Thymus (tissue), 14 donors: ENCODE results near the gene RAB6B. TPM values are rescaled to one million over a fixed set of nuclear protein-coding genes. Genes with fewer than 3 reads are reported as not detected.

ENCODE experiments used
- DNase-seq, 9 donors: peaks; one replicate each; pipeline ENCODE4 v3.0.0-alpha.2; 2013; ENCODE audit warnings: low spot score in 9 of 9, low read depth in 6 of 9, missing footprints in 1 of 9
- H3K27ac ChIP-seq, 2 donors: one replicate each; pipeline ENCODE4 v1.5.1; 2013; ENCODE audit warnings: control low read depth in 1 of 2, low read depth in 1 of 2, low read length in 1 of 2, mild to moderate bottlenecking in 1 of 2, moderate library complexity in 1 of 2
- H3K27me3 ChIP-seq, 2 donors: one replicate each; pipeline ENCODE4 v1.5.1; 2013; ENCODE audit warnings: low read length in 1 of 2; ENCODE audit not compliant: control insufficient read depth in 2 of 2, insufficient read depth in 1 of 2
- H3K36me3 ChIP-seq, 2 donors: one replicate each; pipeline ENCODE4 v1.5.1; 2013; ENCODE audit warnings: low read length in 1 of 2, mild to moderate bottlenecking in 1 of 2, moderate library complexity in 1 of 2; ENCODE audit not compliant: control insufficient read depth in 2 of 2, insufficient read depth in 2 of 2
- H3K4me1 ChIP-seq, 2 donors: one replicate each; pipeline ENCODE4 v1.5.1; 2013; ENCODE audit warnings: low read length in 2 of 2; ENCODE audit not compliant: control insufficient read depth in 2 of 2, insufficient read depth in 2 of 2
- H3K4me3 ChIP-seq, 2 donors: one replicate each; pipeline ENCODE4 v1.5.1; 2013; ENCODE audit warnings: low read length in 2 of 2, control low read depth in 1 of 2, mild to moderate bottlenecking in 1 of 2
- H3K9me3 ChIP-seq, 2 donors: one replicate each; pipeline ENCODE4 v1.5.1; 2013; ENCODE audit warnings: low read length in 1 of 2, mild to moderate bottlenecking in 1 of 2; ENCODE audit not compliant: control insufficient read depth in 2 of 2, insufficient read depth in 1 of 2
- WGBS: extraction: QIAGEN DNeasy Blood & Tissue Kit; methylation state at CpG from one replicate; pipeline ENCODE4 v1.1.7; 2013; 5-methylcytosine and 5-hydroxymethylcytosine counted together
- long read RNA-seq, 10 donors: transcript quantifications; one replicate each; lab custom pipeline, GENCODE V29; 2026
- polyA plus RNA-seq: library from polyadenylated mRNA; stranded (reverse); fragments of 200-250 nt; gene quantifications from one replicate; pipeline ENCODE4 v1.2.3, GENCODE V29; 2013
- total RNA-seq: library from RNA; stranded (reverse); fragments of 120-200 nt; gene quantifications from one replicate; pipeline ENCODE4 v1.2.4, GENCODE V29; 2013
- donor health status: healthy.

Gene RAB6B
- total RNA-seq (0.24 TPM), polyA plus RNA-seq (2.1 TPM)
- long read RNA-seq, donor 1: 0 reads
- long read RNA-seq, donor 2: 0 reads
- long read RNA-seq, donor 3, full-length matches to known transcripts: 1 of 1 reads
- long read RNA-seq, donor 3, partial matches to known transcripts: 0 of 1 reads
- long read RNA-seq, donor 3, other reads (novel, unspliced or antisense): 0 of 1 reads
- long read RNA-seq, donor 4, full-length matches to known transcripts: 1 of 1 reads
- long read RNA-seq, donor 4, partial matches to known transcripts: 0 of 1 reads
- long read RNA-seq, donor 4, other reads (novel, unspliced or antisense): 0 of 1 reads
- long read RNA-seq, donor 5, full-length matches to known transcripts: 1 of 1 reads
- long read RNA-seq, donor 5, partial matches to known transcripts: 0 of 1 reads
- long read RNA-seq, donor 5, other reads (novel, unspliced or antisense): 0 of 1 reads
- long read RNA-seq, donor 6: 0 reads
- long read RNA-seq, donor 7: 0 reads
- long read RNA-seq, donor 8, full-length matches to known transcripts: 1 of 1 reads
- long read RNA-seq, donor 8, partial matches to known transcripts: 0 of 1 reads
- long read RNA-seq, donor 8, other reads (novel, unspliced or antisense): 0 of 1 reads
- long read RNA-seq, donor 9: 0 reads
- long read RNA-seq, donor 10: 0 reads

DNA sequence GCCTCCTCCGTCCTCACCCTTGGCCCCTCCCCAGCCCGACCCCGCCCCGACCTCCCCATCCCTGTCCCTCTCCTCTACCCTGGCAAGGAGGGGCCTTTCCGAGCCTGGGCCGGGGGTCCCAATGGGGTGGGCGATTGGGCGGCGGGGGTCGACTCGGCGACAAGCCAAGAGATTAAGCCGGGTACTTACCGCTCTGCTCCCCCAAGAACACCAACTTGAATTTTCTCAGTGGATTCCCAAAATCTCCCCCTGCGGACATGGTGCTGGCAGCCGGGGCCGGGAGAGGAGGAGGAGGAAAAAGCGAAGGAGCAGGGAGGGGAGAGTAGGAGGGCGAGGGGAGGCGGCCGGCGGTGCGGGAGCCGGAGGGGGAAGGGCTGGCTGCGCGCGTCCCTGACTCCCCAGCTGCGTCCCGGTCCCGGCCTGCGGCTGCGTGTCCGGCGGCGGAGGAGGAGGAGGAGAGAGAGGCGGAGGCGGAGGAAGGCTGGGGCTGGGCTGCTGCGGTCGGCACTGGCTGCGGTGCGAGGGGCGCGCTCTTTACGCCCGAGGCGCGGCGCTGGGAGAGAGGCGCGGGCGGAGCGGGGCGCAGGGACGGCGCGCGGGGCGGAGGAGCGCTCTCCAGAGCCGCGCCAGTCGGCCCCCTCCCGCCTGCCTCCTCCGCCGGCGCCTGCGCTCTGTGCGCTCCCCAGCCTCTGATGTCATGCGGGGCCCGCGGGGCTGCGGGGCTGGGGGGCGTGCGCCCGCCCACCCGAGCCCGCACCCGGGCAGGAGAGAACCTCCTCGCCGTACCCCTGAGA lies at the start of gene RAB6B:
Gene RAB6B, minus strand, starts transcription at position 675 of the 794 bp plus-strand sequence. Its CDS starts 416 bp downstream, at position 259.
- no peaks in the 10 kb centered on the region for H3K9me3 ChIP-seq
- H3K27ac ChIP-seq: no peak within 1 kb of the TSS
- 1% methylated on average over 80 of the region's 80 CpGs for WGBS
- H3K4me1 ChIP-seq: peaks cover 3 to 4% of the 10 kb centered on the region in 2 donors
- H3K4me3 ChIP-seq: peak within 1 kb of the TSS; percentile 30 to 40
- peak in 2 of 9 donors; percentile 4 to 20 for DNase-seq
- no peaks in the 10 kb centered on the region for H3K36me3 ChIP-seq
- peaks cover 37 to 60% of the 10 kb centered on the region in 2 donors for H3K27me3 ChIP-seq

DNA sequence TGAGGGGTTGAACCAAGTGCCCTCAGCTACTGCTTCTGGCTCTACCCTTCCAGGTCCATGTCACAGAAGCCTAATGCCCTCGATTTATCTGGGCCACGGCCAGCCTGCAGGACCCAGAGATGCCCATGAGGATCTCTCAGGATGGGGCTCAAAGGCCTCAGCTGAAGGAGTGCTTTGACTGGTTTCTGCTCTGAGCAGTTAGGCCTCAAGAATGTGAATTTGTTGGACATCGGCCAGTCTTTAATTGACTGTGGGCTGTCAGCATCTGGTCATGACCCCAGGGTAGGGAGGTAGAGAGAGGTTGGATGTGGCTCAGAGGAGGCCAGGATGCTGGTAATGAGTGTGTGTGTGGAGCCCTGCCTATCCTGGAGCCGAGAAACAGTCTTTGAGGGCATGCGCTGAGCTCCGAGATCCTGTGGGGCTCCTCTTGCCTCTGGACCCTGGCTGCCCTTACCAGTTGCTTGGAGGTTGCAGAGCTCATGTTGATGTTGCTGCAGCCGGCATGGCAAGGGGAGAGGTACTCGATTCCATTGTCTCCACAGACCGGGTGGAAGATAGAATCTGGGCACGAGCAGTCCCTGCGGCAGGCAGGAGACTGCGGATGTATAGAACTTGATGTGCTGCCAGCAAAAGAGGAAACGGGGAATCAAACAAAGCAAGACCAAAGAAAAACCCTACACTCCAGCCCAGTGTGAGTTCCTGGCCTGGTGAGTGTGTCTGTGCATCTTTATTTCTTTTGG lies 49.1 kb upstream of the RAB6B start:
- no peak overlapping the region for H3K27ac ChIP-seq
- DNase-seq: no peak
- H3K4me3 ChIP-seq: no peak overlapping the region
- H3K9me3 ChIP-seq: no peaks in the 10 kb centered on the region
- 51% methylated on average over 13 of the region's 13 CpGs for WGBS
- no peaks in the 10 kb centered on the region for H3K36me3 ChIP-seq
- H3K4me1 ChIP-seq: peaks cover 0 to 38% of the 10 kb centered on the region in 2 donors
- no peaks in the 10 kb centered on the region for H3K27me3 ChIP-seq

DNA sequence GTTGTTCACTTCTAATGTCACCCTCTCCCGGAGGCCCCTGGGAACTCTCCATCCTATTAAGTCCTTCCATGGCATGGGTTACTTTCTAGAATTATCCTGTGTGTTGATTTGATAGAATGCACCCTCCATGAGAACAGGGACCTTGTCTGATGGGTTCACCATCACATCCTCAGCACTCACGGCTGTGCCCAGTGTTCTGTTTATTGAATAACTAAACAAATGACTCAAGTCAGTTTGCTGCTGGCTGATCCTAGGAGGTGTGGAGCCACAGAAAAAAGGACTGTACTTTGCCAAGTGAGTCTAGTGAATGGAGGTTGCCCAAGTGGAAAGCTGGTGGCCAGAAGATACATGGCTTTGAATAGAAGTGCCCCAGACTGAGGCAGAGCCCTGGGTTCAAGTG lies 48.5 kb upstream of the RAB6B start:
- DNase-seq: no peak
- H3K4me3 ChIP-seq: no peak overlapping the region
- H3K36me3 ChIP-seq: no peaks in the 10 kb centered on the region
- 93% methylated on average over 2 of the region's 2 CpGs for WGBS
- peaks cover 0 to 38% of the 10 kb centered on the region in 2 donors for H3K4me1 ChIP-seq
- H3K27me3 ChIP-seq: no peaks in the 10 kb centered on the region
- H3K27ac ChIP-seq: peak overlapping the region in 1 of 2 donors; percentile 48
- H3K9me3 ChIP-seq: no peaks in the 10 kb centered on the region

DNA sequence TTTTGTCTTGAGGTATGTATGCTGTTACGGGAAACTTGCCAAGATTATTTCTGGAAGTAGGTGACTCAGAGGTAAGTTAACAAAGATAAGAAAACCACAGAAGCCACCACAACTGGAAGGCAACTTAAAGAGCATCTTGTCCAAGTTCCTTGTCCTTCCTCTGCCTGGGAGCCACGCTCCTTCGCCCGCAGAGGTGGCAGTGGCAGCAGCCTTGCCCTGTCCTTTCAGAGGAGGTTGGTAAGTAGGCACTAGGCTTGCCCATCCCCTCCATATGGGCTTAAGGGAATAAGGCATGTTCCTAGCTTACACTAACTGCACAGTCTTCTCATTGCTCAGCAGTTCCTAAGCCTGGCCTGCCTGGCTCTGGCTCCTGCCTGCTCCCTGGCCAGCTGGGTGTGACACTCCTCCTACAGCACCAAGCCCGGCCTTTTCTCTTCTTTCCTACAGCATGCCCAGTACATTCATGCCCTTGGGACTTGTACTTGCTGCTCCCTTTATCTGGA lies 48.0 kb upstream of the RAB6B start:
- 28% methylated on average over 5 of the region's 5 CpGs for WGBS
- Histone ChIP-seq H3K4me3 (no peak overlapping the region), H3K4me1 (peaks cover 0 to 38% of the 10 kb centered on the region in 2 donors), H3K27me3 (no peaks in the 10 kb centered on the region), H3K9me3 (no peaks in the 10 kb centered on the region), H3K36me3 (no peaks in the 10 kb centered on the region), H3K27ac (no peak overlapping the region)
- DNase-seq: no peak

DNA sequence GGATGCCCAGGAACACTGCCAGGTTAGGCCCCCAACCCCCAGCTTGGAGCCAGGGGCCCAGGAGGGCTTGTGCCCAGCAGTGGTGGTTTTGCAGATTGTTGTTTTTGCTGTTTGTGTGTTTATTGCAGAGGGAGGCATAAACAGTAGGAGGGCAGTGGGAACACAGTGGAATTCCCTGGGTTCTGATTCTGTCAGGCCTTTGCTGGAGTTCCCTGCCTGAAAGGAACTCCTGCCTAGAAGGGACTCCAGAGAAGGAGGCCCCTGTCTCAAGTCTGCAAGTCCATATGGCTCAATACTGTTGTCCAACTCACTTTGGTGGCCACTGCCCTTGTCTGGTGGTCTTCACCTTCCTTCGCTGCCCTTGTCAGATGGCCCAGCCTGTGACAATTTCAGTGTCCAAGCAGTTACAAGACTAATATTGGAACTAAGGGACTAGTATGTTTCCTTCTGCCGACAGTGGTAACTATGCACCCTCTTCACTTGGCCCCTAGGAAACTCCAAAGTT lies 47.4 kb upstream of the RAB6B start:
- H3K4me3 ChIP-seq: no peak overlapping the region
- 73% methylated on average over 2 of the region's 2 CpGs for WGBS
- peaks cover 0 to 38% of the 10 kb centered on the region in 2 donors for H3K4me1 ChIP-seq
- no peak for DNase-seq
- no peaks in the 10 kb centered on the region for H3K27me3 ChIP-seq
- H3K27ac ChIP-seq: no peak overlapping the region
- H3K9me3 ChIP-seq: no peaks in the 10 kb centered on the region
- H3K36me3 ChIP-seq: no peaks in the 10 kb centered on the region

DNA sequence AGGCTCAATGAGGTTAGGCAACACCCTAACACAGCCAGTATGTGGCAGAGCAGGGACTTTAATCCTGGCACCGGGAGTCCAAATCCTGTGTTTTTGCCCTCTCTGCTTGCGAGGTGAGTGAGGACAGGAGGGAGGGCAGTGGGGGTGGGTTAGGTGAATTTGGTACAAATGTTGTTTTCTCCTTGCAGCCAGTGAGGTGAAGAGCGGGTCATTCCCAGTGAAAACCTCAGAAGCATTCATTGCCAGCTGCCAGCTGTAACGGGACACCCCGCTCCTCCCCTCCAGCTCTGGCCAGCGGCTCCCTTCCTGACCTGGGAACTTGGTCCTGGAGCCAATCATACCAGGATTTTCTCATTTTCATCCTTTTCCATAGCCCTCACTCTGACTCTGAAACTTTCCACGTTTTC lies 45.7 kb upstream of the RAB6B start:
- WGBS: 94% methylated on average over 7 of the region's 7 CpGs
- Histone ChIP-seq H3K27me3 (no peaks in the 10 kb centered on the region), H3K4me1 (peaks cover 0 to 34% of the 10 kb centered on the region in 2 donors), H3K9me3 (no peaks in the 10 kb centered on the region), H3K36me3 (no peaks in the 10 kb centered on the region), H3K4me3 (no peak overlapping the region), H3K27ac (no peak overlapping the region)
- no peak for DNase-seq

DNA sequence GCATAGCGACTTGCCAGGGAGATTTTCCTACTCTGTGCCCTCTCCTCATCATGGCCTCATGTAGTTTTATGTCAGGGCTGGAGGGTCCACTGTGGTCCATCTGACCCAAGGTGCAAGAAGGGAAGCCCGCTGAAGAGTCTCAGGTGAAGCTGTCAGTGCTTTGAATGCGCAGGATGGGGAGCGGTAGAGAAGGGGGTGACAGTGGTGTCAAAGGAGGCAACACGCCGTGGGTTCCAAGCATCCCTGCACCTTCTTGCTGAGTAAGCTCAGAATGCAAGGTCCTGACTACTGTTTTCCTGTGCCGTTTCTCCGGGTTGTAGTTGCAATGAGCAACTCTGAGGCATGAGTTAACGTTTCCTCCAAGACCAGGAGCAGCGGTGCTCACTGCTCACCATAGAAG lies 44.9 kb upstream of the RAB6B start:
- WGBS: 88% methylated on average over 10 of the region's 10 CpGs

DNA sequence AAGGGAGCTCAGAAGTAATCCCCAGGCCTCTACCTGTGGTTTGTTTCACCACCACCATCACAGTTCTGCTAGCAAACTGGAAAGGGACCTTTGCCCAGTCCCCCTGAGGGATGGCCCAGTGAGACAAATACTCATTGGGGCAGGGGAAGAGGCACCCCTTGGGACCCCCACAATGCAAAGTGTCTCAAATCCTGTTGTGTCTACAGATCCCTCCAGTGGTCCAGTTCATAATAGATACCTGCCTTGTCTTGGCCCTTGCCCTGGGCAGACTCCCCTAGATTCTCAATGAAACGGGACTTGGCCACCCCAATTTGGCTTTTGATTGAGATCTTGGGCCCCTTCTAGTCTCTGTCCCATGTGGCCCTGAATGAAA lies 43.8 kb upstream of the RAB6B start:
- Histone ChIP-seq H3K27me3 (no peaks in the 10 kb centered on the region), H3K4me1 (peaks cover 0 to 18% of the 10 kb centered on the region in 2 donors), H3K9me3 (no peaks in the 10 kb centered on the region), H3K27ac (no peak overlapping the region), H3K36me3 (no peaks in the 10 kb centered on the region), H3K4me3 (no peak overlapping the region)
- no peak for DNase-seq
- 90% methylated on average over 1 of the region's 1 CpG for WGBS

More for the DNA sequence above, 44.9 kb upstream of the RAB6B start:
- no peaks in the 10 kb centered on the region for H3K36me3 ChIP-seq
- peaks cover 0 to 26% of the 10 kb centered on the region in 2 donors for H3K4me1 ChIP-seq
- no peak overlapping the region for H3K4me3 ChIP-seq
- DNase-seq: no peak
- H3K27me3 ChIP-seq: no peaks in the 10 kb centered on the region
- H3K27ac ChIP-seq: no peak overlapping the region
- no peaks in the 10 kb centered on the region for H3K9me3 ChIP-seq
